Body of pancreas (tissue), 4 donors: Measurements from ENCODE around the gene MYNN.

Experiments used
- CTCF ChIP-seq, 7 experiments: fragments of 450-650 bp in 4 of 7; fragments of 200-600 bp in 3 of 7; sonication (generic) in 3 of 7; IDR thresholded peaks; one replicate each; pipeline ENCODE4 v1.5.1; 2016 to 2019; ENCODE audit warnings: antibody characterized with exemption in 7 of 7
- POLR2A ChIP-seq, 3 donors: fragments of 450-650 bp; IDR thresholded peaks; one replicate each; pipeline ENCODE4 v1.6.1; 2016; ENCODE audit warnings: antibody characterized with exemption in 3 of 3, mild to moderate bottlenecking in 2 of 3

GRCh38 chr3:169750665-169751064 lies 22.5 kb upstream of the MYNN start:
- TF ChIP-seq CTCF (IDR thresholded peaks at IDR 0.05) (no peak), POLR2A (IDR thresholded peaks at IDR 0.05) (no peak)
